ENCODE measurements around the gene ZBTB45. TPM values are rescaled to one million over a fixed set of nuclear protein-coding genes. Genes with fewer than 3 reads are reported as not detected.

Gene ZBTB45
- total and polyA plus RNA-seq, 2 donors (not counting 3 experiments of a cell fraction or from before 2014, with no cell fraction given): 17.8 to 21.8 TPM

- no peak for DNase-seq (ENCODE audit: low read depth, low spot score)
- Histone ChIP-seq H4K20me1 (replicated peaks; ENCODE audit: control insufficient read depth, extremely low read depth, insufficient read depth, low read length) (no peaks in the 10 kb centered on the region), H3K9me3 (replicated peaks; ENCODE audit: control insufficient read depth, insufficient read depth, low read length) (no peaks in the 10 kb centered on the region), H3K4me2 (ENCODE audit: insufficient read depth, low read length) (no peak overlapping the region), H3K4me3 (replicated peaks in 1 of 3; ENCODE audit: insufficient read depth in 1 of 3, low read depth in 1 of 3, low read length in 3 of 3) (no peak overlapping the region), H3K9me1 (replicated peaks; ENCODE audit: control insufficient read depth, extremely low read depth, insufficient read depth, low read length) (no peaks in the 10 kb centered on the region), H3K27me3 (ENCODE audit: control insufficient read depth in 2 of 2, insufficient read depth in 2 of 2, low read length in 2 of 2) (peaks cover 11 to 22% of the 10 kb centered on the region in 2 experiments), H3K36me3 (ENCODE audit: control insufficient read depth in 2 of 2, extremely low read depth in 1 of 2, insufficient read depth in 2 of 2, low read length in 2 of 2) (peaks cover 0 to 1% of the 10 kb centered on the region in 2 experiments), H3K4me1 (ENCODE audit: control insufficient read depth, extremely low read depth, insufficient read depth, low read length) (peaks cover 24% of the 10 kb centered on the region), H3K27ac (ENCODE audit: insufficient read depth, low read depth, low read length) (no peak overlapping the region), H3K9ac (replicated peaks; ENCODE audit: extremely low read depth, insufficient read depth, low read length) (no peak overlapping the region), H3K79me2 (ENCODE audit: control insufficient read depth, insufficient read depth, low read length) (no peaks in the 10 kb centered on the region), H2AFZ (ENCODE audit: low read depth, low read length) (no peak overlapping the region)
- CTCF ChIA-PET: interaction anchor here (1.5 kb wide), 1 partner anchor 17 kb away, joined by 3 read pairs; no protein-coding TSS in a partner anchor
- POLR2A ChIA-PET: no interaction called here
- intact Hi-C loops (cut with micrococcal nuclease) (no loop called here), dilution Hi-C loops (cut with MboI; ENCODE audit: extremely low pct_ligation_motif_present, low sequenced_read_pairs) (no loop called here)
- BruUV-seq (replicated peaks): no TSS peak
- FAIRE-seq: no peak
- TF ChIP-seq GATA2 (IDR thresholded peaks at IDR 0.05; ENCODE audit: insufficient read depth, insufficient read length, low read depth, low read length) (no peak), JUN (IDR thresholded peaks at IDR 0.05; ENCODE audit: borderline replicate concordance, insufficient read depth, insufficient read length, low read depth) (no peak), POLR2A (IDR thresholded peaks at IDR 0.05; ENCODE audit: low read depth, low read length) (no peak), EZH2 (IDR thresholded peaks at IDR 0.05; ENCODE audit: borderline replicate concordance, low read depth, low read length, severe bottlenecking) (no peak), MAX (IDR thresholded peaks at IDR 0.05; ENCODE audit: insufficient read depth, insufficient read length) (no peak), POLR2AphosphoS5 (IDR thresholded peaks at IDR 0.05; ENCODE audit: insufficient read depth, low read depth, low read length) (no peak), FOS (IDR thresholded peaks at IDR 0.05; ENCODE audit: borderline replicate concordance, insufficient read depth, low read length) (no peak)
Observed at GRCh38 chr19:58563823-58564222, 44.2 kb upstream of the ZBTB45 start.

- no TSS peak for BruUV-seq (replicated peaks)
- Histone ChIP-seq H3K9ac (replicated peaks; ENCODE audit: extremely low read depth, insufficient read depth, low read length) (no peak overlapping the region), H3K36me3 (ENCODE audit: control insufficient read depth in 2 of 2, extremely low read depth in 1 of 2, insufficient read depth in 2 of 2, low read length in 2 of 2) (peaks cover 0 to 1% of the 10 kb centered on the region in 2 experiments), H3K9me1 (replicated peaks; ENCODE audit: control insufficient read depth, extremely low read depth, insufficient read depth, low read length) (no peaks in the 10 kb centered on the region), H3K27ac (ENCODE audit: insufficient read depth, low read depth, low read length) (no peak overlapping the region), H3K4me1 (ENCODE audit: control insufficient read depth, extremely low read depth, insufficient read depth, low read length) (peaks cover 24% of the 10 kb centered on the region), H3K4me3 (replicated peaks in 1 of 3; ENCODE audit: insufficient read depth in 1 of 3, low read depth in 1 of 3, low read length in 3 of 3) (peak overlapping the region in 1 of 3 experiments; percentile 17), H4K20me1 (replicated peaks; ENCODE audit: control insufficient read depth, extremely low read depth, insufficient read depth, low read length) (no peaks in the 10 kb centered on the region), H3K27me3 (ENCODE audit: control insufficient read depth in 2 of 2, insufficient read depth in 2 of 2, low read length in 2 of 2) (peaks cover 11 to 22% of the 10 kb centered on the region in 2 experiments), H3K4me2 (ENCODE audit: insufficient read depth, low read length) (peak overlapping the region; percentile 43), H2AFZ (ENCODE audit: low read depth, low read length) (no peak overlapping the region), H3K9me3 (replicated peaks; ENCODE audit: control insufficient read depth, insufficient read depth, low read length) (no peaks in the 10 kb centered on the region), H3K79me2 (ENCODE audit: control insufficient read depth, insufficient read depth, low read length) (peaks cover under 1% of the 10 kb centered on the region)
- POLR2A ChIA-PET: interaction anchor here (1.4 kb wide), 1 partner anchor 13 kb away, joined by 3 read pairs; no protein-coding TSS in a partner anchor
- FAIRE-seq (no peak), DNase-seq (ENCODE audit: low read depth, low spot score) (no peak)
- dilution Hi-C loops (cut with MboI; ENCODE audit: extremely low pct_ligation_motif_present, low sequenced_read_pairs): no loop called here
- no peak for TF ChIP-seq MAX (IDR thresholded peaks at IDR 0.05; ENCODE audit: insufficient read depth, insufficient read length)
- TF ChIP-seq POLR2A (IDR thresholded peaks at IDR 0.05; ENCODE audit: low read depth, low read length): no peak
- peak; percentile 60 for TF ChIP-seq EZH2 (IDR thresholded peaks at IDR 0.05; ENCODE audit: borderline replicate concordance, low read depth, low read length, severe bottlenecking)
- no peak for TF ChIP-seq GATA2 (IDR thresholded peaks at IDR 0.05; ENCODE audit: insufficient read depth, insufficient read length, low read depth, low read length)
- no peak for TF ChIP-seq CTCF (IDR thresholded peaks at IDR 0.05; ENCODE audit: extremely low read depth in 1 of 2, insufficient read depth in 1 of 2, low read depth in 1 of 2, low read length in 2 of 2)
- TF ChIP-seq MYC (IDR thresholded peaks at IDR 0.05; ENCODE audit: low read depth, low read length): no peak
- no peak for TF ChIP-seq FOS (IDR thresholded peaks at IDR 0.05; ENCODE audit: borderline replicate concordance, insufficient read depth, low read length)
- TF ChIP-seq JUN (IDR thresholded peaks at IDR 0.05; ENCODE audit: borderline replicate concordance, insufficient read depth, insufficient read length, low read depth): no peak
- intact Hi-C loops (cut with micrococcal nuclease): no loop called here
- CTCF ChIA-PET: interaction anchor here (1.0 to 2.2 kb wide), 2 partner anchors 18 to 43 kb away, joined by 3 to 13 read pairs; partner anchors contain the start of gene ZBTB45
Observed at GRCh38 chr19:58563034-58563573, 43.5 kb upstream of the ZBTB45 start.
